ENCODE data around the gene GUCY2D.
"Not testable (repeated sequence)": the region's sequence is repeated elsewhere in the genome, so short reads cannot be mapped to it uniquely, and the experiment has no call there.

The GUCY2D gene

DNA sequence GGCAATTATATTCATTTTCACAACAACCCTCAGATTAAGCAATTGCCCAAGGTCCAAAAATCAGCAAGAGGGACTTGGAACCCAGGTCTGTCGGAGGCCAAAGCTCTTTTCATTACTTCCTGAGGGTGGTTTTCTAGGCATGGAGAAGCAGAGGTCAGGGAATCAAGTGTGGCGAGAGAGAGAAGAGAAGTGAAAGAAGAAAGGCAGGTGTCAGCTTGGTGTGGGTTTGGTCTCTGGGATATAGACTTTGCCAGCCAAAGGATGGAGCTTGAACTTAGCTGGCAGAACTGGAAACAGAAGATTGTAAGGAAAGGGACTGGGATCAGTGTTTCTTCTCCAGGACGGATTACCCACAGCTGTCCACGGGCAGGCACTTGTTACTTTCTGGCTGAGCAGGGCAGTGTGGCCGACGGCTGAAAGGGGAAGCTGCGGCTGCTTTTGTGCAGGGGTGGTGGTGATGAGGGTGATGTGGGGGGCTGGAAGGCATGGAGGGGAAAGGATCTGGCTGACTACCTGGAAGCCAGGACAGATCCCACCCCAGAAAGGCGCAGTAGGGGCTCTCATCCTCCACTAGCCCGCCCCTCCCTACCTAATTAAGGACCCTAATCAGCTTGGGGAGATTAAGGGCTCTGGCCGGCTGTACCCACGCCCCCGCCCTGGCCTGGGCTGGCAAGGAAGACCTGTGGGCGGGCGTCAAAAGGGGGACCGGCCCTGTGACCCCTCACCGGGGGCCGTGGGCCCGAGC is at the start of gene GUCY2D:
TSS of gene GUCY2D (plus strand) at position 640 of the 745 bp plus-strand sequence. CDS start 433 bp downstream, outside the sequence.
- no peak for DNase-seq (ENCODE audit: insufficient read length, low spot score)
- peak; percentile 68 for FAIRE-seq

DNA sequence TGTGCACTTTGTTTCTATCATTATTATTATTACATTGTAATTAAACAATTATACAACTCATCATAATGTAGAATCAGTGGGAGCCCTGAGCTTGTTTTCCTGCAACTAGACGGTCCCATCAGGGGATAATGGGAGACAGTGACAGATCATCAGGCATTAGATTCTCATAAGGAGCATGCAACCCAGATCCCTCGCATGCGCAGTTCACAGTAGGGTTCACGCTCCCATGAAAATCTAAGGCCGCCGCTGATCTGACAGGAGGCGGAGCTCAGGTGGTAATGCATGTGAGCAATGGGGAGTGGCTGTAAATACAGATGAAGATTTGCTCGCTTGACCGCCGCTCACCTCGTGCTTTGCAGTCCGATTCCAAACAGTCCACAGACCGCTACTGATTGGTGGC is 49.1 kb upstream of the GUCY2D start:
- FAIRE-seq; DNase-seq (ENCODE audit: insufficient read length, low spot score): not testable (repeated sequence)

DNA sequence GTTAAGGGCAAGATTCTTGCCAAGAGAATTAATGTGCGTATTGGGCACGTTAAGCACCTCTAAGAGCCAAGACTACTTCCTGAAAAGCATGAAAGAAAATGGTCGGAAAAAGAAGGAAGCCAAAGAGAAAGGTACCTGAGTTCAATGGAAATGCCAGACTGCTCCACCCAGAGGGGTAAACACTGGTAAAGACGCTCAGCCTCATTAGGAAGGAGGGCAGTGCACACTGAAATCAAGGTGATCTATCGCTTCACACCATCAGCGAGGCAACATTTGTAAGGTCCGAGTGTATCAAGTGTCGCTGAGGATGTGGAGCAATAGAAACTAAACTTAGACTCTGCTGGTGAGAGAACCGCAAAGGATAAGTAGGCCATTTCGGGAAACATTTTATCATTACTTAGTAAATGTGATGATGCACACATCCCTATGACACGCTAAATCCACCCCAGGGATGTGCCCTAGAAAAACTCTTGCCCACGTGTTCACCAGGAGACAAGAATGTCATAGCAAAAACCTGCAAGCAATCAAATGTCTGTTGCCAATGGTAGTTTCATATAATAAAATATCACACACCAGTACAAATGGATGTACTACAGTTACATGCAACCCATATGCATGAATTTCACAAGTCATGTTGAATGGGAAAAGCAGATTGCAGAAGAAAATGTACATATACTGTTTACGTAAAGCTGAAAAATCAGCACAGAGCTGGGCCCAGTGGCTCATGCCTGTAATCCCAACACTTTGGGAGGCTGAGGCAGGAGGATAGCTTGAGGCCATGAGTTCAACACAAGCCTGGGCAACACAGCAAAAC is 46.8 kb upstream of the GUCY2D start:
- DNase-seq (ENCODE audit: insufficient read length, low spot score): no peak
- FAIRE-seq: no peak

DNA sequence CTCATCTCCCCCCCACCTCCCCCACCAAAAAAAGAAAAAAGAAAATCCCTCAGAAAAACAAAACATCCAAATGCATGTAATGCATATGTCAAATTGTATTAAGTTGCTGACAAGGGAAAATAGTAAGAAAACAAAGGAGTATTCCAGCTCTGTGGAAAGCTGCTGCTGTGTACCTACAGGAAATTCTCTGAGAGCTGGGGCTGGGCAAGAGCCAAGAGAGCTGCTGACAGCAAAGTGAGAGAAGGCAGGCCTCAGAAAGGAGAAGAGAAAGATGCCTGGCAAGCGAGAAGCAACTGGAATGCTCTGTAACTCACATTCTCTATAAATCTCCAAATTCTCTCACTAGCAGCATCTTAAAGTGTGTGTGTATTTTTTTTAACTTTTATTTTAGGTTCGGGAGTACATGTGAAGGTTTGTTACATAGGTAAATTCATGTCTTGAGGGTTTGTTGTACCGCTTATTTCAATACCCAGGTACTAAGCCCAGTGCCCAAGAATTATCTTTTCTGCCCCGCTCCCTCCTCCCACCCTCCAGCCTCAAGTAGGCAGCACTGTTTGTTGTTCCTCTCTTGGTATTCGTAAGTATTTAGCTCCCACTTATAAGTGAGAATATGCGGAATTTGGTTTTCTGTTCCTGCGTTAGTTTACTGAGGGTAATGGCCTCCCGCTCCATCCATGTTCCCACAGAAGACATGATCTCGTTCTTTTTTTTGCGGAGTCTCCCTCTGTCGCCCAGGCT is 46.0 kb upstream of the GUCY2D start:
- DNase-seq (ENCODE audit: insufficient read length, low spot score) (no peak), FAIRE-seq (no peak)

DNA sequence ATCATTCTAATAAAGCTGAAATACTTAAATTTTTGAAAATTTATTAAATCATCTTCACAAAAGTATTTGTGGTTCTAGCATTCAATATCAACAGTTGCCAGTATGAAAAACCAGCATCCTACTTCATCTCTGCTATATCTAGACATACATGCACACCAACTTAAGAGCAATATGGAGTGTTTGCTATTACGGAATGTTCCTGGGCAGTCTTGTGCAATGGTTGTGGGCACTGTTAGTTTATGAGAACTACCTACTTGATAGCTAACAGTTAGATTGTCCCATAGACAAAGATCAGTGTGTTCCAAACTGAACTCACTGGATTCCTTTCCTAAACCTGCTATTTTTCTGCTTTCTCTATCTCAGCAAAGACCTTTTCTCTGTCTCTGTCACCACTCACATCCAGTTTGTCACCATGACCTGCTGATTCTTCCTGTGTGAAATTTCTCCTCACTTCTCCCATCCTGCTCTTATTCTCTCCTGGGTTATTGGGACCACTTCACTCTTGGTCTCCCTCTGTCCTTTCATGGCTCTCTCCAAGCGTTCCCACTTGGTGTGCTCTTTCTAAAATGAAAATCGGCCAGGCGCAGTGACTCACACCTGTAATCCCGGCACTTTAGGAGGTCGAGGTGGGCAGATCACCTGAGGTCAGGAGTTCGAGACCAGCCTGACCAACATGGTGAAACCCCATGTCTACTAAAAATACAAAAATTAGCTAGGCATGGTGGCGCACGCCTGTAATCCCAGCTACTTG is 42.7 kb upstream of the GUCY2D start:
- no peak for DNase-seq (ENCODE audit: insufficient read length, low spot score)
- FAIRE-seq: no peak

DNA sequence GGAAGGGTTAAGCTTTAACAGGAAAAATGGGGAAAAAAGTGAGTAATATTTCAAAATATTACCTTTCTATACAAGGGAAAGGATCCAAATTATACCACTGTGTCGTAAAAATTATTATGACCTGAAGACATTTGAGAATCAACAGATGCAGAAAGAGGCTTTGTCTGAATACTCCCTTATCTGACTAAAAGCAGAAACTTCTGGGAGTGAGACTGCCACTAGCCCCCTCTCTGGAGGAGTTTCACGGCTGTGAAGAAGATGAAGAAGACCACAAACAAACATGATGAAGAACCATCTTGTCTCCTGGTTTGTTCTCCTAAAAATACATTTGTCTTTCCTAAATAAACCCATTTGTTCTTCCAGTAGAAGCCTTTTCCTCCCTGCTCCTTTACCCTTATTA is 41.0 kb upstream of the GUCY2D start:
- FAIRE-seq (no peak), DNase-seq (ENCODE audit: insufficient read length, low spot score) (no peak)

DNA sequence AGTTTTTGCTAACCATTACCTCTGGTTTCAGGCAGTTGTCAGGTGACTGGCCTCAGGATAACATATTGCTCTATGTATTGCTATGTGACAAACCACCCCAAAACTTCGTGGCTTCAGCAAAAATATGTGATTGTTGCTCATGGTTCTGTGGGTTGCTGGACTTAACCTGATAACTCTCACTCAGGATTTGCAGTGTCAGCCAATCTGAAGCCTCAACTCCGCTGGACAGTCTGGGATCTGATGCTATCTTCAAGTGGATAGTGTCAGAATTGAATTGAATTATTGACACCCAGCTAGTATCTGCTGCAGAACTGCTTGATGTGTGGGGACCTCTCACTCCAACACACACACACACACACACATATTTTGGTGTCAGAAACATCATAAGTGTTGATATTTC is 34.7 kb upstream of the GUCY2D start:
- no peak for FAIRE-seq
- no peak for DNase-seq (ENCODE audit: insufficient read length, low spot score)

DNA sequence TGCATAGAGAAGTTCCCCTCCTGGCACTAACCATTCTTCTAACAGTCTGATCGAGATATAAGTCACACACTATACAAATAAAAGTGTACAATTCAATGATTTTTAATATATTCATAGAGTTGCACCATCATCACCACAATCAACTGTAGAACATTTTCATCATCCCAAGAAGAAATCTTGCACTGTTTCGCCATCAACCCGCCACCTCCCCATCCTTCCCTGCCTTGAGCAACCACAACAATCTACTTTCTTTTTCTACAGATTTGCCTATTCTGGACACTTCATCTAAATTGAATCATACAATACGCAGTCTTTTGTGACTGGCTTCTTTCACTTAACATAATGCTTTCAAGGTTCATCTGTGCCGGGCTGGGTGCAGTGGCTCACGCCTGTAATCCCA is 33.0 kb upstream of the GUCY2D start:
- no peak for DNase-seq (ENCODE audit: insufficient read length, low spot score)
- FAIRE-seq: no peak

DNA sequence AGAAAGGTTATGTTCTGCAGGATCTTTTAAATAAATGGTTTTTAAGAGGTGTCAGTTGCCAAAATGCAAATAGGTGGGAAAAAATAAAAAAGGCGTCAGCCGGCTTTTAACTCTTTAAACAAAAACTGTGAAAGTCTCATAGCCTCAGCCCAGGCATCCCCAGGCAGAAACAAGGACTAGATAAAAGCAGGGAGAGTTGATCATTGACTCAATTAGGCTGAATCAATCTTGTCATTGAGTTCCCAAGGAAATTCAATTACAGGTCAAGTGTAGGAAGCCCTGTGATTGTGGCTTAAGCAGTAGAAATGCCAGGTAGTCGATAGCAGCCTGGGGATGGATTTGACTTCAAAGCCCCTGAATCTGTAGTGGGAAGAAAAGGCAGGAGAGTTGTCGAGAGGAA is 30.8 kb upstream of the GUCY2D start:
- DNase-seq (ENCODE audit: insufficient read length, low spot score): no peak
- no peak for FAIRE-seq

DNA sequence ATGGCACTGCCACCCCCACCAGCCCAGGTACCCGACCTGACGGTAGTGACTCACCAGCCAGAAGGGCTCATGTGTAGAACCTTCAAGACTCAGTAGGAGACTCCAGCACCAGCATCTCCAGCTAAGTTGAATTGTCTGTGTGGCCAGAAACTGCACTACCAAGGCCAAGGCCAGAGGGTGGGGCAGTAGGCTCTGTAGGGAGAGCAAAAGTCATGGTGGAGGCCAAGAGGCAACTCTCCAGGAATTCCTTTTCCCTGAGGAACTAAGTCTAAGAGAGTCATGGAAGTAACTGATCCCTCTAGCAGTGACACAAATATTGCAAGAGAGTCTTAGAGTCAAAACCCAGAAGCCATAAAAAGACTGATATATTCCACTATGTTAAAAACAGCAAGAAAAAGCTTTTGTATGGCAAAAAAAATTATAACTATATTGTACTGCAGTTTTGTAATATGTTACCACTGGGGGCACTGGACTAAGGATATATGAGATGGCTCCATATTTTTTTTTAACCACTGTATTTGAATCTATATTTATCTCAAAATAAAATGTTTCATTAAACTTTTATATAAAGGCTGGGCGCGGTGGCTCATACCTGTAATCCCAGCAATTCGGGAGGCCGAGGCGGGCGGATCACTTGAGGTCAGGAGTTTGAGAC is 30.2 kb upstream of the GUCY2D start:
- FAIRE-seq: no peak
- no peak for DNase-seq (ENCODE audit: insufficient read length, low spot score)

DNA sequence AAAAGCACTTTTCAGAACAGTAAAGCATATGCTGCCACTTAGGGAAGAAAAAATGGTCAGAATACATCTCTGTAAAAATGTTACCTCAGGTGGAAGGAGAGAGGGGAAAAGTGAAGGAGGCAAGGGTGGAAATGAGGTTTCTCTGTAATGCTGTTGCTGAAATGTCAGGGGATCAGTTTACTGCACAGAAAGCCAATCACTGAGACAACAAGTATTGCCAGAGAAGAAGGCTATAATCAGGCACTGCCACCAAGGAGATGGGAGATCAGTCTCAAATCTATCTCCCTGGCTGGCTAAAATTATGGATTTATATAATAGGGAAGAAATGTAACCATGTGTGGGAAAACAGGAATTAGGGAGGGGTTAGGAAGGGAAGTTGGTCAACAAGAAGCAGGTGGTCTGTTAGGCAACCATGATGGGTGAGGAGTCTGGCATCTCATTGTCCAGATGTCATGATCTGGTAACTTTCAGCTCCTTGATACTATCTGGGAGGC is 27.7 kb upstream of the GUCY2D start:
- FAIRE-seq (no peak), DNase-seq (ENCODE audit: insufficient read length, low spot score) (no peak)

DNA sequence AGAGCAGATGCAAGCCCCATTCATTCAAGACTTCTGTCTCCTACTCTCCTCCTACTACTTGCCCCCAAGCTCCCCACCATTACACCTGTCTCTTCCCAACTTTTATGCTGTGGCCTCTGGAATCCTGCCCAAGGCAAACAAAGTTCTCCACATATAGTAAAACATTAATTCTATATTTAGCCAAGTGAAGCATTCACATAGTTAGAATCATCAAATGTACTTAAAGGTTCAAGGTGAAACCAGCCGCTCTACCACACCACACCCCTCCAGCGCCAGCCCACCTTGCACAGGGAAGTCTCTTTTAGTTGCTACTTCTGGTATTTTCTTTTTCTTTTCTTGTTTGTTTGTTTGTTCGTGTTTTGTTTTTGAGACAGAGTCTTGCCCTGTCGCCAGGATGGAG is 25.4 kb upstream of the GUCY2D start:
- DNase-seq (ENCODE audit: insufficient read length, low spot score) (no peak), FAIRE-seq (no peak)

DNA sequence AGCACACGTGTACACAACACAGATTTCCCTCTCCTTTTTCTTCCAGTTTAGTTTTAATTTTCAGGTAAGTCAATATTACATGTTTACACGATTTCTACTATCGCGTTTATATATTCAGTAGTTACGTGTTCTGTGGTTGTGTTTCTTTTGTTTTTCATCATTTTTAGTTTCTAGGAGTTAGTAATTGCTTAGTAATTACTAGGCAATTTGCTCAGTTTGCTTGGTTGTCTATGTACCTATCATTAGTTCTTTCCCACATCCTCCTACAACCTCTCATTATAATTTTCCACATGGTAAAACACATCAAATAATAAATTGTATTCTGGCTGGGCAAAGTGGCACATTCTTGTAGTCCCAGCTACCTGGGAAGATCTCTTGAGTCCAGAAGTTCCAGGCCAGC is 24.6 kb upstream of the GUCY2D start:
- no peak for FAIRE-seq
- DNase-seq (ENCODE audit: insufficient read length, low spot score): no peak

DNA sequence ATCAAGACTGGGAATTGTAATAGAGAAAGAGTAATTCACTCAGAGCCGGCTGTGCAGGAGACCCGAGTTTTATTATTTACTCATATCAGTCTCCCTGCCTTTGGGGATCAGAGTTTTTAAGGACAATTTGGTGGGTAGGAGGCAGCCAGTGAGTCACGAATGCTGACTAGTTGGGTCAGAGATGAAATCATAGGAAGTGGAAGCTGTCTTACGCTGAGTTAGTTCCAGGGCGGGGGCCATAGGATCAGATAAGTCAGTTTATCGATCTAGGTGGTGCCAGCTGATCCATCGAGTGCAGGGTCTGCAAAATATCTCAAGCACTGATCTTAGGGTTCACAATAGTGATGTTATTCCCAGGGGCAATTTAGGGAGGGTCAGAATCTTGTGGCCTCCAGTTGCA is 20.2 kb upstream of the GUCY2D start:
- FAIRE-seq (no peak), DNase-seq (ENCODE audit: insufficient read length, low spot score) (no peak)

DNA sequence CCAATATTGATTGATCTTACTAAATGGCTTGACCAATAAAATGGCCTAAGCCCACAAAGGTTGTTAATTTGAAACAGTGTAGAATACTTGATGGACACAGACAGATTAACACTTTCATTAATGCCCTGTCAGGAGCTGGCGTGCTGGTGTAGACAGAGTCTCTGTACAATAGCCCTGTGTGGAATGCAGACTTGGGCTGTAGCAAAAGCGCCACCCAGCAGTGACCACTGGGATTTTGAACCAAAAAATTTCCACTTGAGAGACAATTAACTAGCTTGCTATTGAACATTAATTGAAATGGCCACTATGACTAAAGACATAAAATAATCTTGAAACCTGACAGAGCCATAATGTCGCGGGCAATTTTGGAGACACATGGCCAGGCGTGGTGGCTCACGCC is 19.7 kb upstream of the GUCY2D start:
- FAIRE-seq (no peak), DNase-seq (ENCODE audit: insufficient read length, low spot score) (no peak)

DNA sequence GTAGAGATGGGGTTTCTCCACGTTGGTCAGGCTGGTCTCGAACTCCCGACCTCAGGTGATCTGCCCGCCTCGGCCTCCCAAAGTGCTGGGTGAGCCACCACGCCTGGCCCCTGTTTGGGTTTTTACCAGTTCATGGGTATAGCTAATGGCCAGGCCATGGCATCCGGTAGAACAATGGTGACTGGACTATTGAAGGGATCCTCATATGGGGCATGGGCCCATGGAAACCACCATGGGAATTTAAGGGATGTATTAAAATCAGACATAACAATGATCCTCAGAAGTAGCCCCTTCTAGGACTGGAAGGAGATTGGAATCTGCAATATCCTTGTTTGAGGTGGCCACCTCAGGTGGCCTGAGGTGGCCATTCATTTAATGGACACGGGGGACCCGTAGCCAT is 17.5 kb upstream of the GUCY2D start:
- FAIRE-seq: no peak

DNA sequence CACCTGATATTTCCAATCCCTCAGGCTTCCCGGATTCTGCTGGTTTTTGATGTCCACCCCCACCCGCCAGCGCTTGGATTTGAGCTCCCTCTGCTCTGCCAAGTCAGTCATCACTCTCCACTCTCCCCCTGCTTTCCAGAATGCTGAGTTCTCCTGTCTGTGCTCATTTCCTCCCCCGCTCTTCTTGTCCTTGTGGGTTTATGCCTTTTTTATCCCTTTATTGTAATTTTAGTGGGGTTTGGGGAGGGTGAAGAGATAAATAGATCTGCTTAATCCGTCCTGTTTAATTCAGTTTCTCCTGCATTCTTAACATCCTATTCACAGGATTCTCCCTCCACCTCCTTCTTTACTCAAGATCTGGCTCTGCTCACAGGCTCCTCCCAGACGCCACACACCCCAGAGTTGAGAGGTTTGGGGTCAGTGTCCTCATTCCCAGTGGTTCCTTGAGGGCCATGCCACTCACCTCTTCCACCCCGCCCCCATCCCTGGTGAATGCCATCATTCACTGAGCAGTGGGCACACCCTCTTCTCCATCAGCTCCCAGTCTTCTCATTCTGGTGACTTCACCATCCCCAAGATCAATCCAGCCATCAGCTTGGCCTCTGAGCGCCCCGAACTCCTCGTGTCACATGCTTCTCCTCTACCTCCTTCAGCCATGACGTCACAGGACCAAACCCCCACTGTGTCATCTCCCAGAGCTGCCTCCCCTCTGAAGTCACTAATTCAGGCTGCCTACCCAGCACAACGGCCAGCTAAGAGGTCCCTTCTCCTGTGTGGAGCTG is 15.1 kb upstream of the GUCY2D start:
- no peak for FAIRE-seq
- no peak for DNase-seq (ENCODE audit: insufficient read length, low spot score)

More for the DNA sequence above, 17.5 kb upstream of the GUCY2D start:
- DNase-seq (ENCODE audit: insufficient read length, low spot score): no peak

DNA sequence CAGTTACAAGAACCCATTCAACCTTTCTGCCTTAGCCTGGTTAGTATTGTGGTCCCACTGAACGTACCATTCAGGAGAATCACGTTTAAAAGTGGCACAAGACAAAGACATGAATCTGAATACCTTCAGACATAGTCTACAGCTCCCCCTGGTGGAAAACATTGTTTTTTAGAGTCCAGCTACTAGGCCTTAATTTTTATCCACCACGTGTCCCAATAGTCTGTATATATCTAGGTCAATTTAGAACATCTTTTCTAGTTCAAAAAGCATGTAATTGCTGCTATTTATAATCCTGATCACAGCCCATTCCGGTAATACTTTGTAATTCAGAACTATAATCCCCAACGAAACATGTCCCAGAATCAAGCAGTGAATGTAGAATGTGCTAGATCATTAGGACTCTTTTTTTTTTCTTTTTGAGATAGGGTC is 13.7 kb upstream of the GUCY2D start:
- FAIRE-seq (peak; percentile 88), DNase-seq (ENCODE audit: insufficient read length, low spot score) (no peak)
